ENCODE results near the gene CARMIL3.

The CARMIL3 gene

GRCh38 chr14:24069411-24069735 lies 17.6 kb downstream of the CARMIL3 start:
- DNase-seq (ENCODE audit: low spot score) = no peak
- TF ChIP-seq CTCF (IDR thresholded peaks at IDR 0.05; ENCODE audit: borderline replicate concordance, control extremely low read depth, extremely low read depth, insufficient read depth, missing control alignments) = no peak
- in situ Hi-C loops (cut with MboI; ENCODE audit: low sequenced_read_pairs, unreplicated experiment) = no loop called here

GRCh38 chr14:24070285-24071143 lies 18.7 kb downstream of the CARMIL3 start:
- DNase-seq (ENCODE audit: low spot score) = no peak
- no peak for TF ChIP-seq CTCF (IDR thresholded peaks at IDR 0.05; ENCODE audit: borderline replicate concordance, control extremely low read depth, extremely low read depth, insufficient read depth, missing control alignments)
- in situ Hi-C loops (cut with MboI; ENCODE audit: low sequenced_read_pairs, unreplicated experiment) = no loop called here

GRCh38 chr14:24071144-24071697 lies 19.4 kb downstream of the CARMIL3 start, which contains the start of gene CPNE6:
Gene CPNE6, plus strand, starts transcription at chr14:24071562. Its CDS starts 1,375 bp downstream, at chr14:24072937.
- no peak for DNase-seq (ENCODE audit: low spot score)
- in situ Hi-C loops (cut with MboI; ENCODE audit: low sequenced_read_pairs, unreplicated experiment) = no loop called here
- TF ChIP-seq CTCF (IDR thresholded peaks at IDR 0.05; ENCODE audit: borderline replicate concordance, control extremely low read depth, extremely low read depth, insufficient read depth, missing control alignments) = no peak

- DNase-seq (ENCODE audit: low spot score) = no peak
- no peak for TF ChIP-seq CTCF (IDR thresholded peaks at IDR 0.05; ENCODE audit: borderline replicate concordance, control extremely low read depth, extremely low read depth, insufficient read depth, missing control alignments)
- in situ Hi-C loops (cut with MboI; ENCODE audit: low sequenced_read_pairs, unreplicated experiment) = no loop called here
Observed at GRCh38 chr14:24071836-24072430, 20.1 kb downstream of the CARMIL3 start.

- no peak for DNase-seq (ENCODE audit: low spot score)
- in situ Hi-C loops (cut with MboI; ENCODE audit: low sequenced_read_pairs, unreplicated experiment) = no loop called here
- no peak for TF ChIP-seq CTCF (IDR thresholded peaks at IDR 0.05; ENCODE audit: borderline replicate concordance, control extremely low read depth, extremely low read depth, insufficient read depth, missing control alignments)
Observed at GRCh38 chr14:24072436-24072835, 20.6 kb downstream of the CARMIL3 start.

- no peak for TF ChIP-seq CTCF (IDR thresholded peaks at IDR 0.05; ENCODE audit: borderline replicate concordance, control extremely low read depth, extremely low read depth, insufficient read depth, missing control alignments)
Observed at GRCh38 chr14:24072881-24073877, 21.4 kb downstream of the CARMIL3 start.

More at GRCh38 chr14:24072881-24073877, 21.4 kb downstream of the CARMIL3 start:
- in situ Hi-C loops (cut with MboI; ENCODE audit: low sequenced_read_pairs, unreplicated experiment) = no loop called here
- no peak for DNase-seq (ENCODE audit: low spot score)

All from GM13976 (cell line).